Measurements from ENCODE around the gene RPL23. TPM values are rescaled to one million over a fixed set of nuclear protein-coding genes. Genes with fewer than 3 reads are reported as not detected.

Gene RPL23
- total RNA-seq, 2 experiments from 2014 or later, result 1,908 to 1,957 TPM

DNA sequence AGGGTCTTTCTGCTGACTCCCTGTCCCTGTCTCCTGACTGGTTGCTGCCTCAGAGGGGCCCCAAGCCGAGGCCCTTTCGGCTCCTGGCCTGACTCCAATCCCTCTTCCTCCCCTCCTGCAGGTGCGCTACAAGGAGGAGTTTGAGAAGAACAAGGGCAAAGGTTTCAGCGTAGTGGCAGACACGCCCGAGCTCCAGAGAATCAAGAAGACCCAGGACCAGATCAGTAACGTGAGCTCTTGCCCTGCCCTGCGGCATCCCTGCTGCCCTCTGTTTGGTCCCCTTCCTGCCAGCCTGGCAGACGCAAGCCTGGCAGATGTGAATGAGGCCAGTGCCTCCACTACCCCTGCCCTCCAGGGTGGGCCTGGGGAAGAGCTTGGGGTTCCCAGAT is 44.8 kb upstream of the RPL23 start:
- intact Hi-C loops (cut with micrococcal nuclease), result no loop called here
- H3K36me3 Mint-ChIP-seq (ENCODE audit: low read depth), result peaks cover 62% of the 10 kb centered on the region
- H3K27ac Mint-ChIP-seq, result peak overlapping the region; percentile 99
- peak; percentile 38 for ATAC-seq
- H3K9me3 Mint-ChIP-seq, result no peaks in the 10 kb centered on the region
- ChIA-PET POLR2A (interaction anchor here (0.8 to 6.2 kb wide), 17 partner anchors 9 to 326 kb away, joined by 3 to 55 read pairs (median 4); partner anchors contain the start of genes FBXO47, LASP1, LASP1NB and RPL23), CTCF (interaction anchor here (1.0 to 3.6 kb wide), 9 partner anchors 9 to 255 kb away, joined by 3 to 25 read pairs (median 4); partner anchors contain the start of gene LASP1)
- TF ChIP-seq, protein P1, sequence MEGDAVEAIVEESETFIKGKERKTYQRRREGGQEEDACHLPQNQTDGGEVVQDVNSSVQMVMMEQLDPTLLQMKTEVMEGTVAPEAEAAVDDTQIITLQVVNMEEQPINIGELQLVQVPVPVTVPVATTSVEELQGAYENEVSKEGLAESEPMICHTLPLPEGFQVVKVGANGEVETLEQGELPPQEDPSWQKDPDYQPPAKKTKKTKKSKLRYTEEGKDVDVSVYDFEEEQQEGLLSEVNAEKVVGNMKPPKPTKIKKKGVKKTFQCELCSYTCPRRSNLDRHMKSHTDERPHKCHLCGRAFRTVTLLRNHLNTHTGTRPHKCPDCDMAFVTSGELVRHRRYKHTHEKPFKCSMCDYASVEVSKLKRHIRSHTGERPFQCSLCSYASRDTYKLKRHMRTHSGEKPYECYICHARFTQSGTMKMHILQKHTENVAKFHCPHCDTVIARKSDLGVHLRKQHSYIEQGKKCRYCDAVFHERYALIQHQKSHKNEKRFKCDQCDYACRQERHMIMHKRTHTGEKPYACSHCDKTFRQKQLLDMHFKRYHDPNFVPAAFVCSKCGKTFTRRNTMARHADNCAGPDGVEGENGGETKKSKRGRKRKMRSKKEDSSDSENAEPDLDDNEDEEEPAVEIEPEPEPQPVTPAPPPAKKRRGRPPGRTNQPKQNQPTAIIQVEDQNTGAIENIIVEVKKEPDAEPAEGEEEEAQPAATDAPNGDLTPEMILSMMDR (IDR thresholded peaks at IDR 0.05), result no peak
- no peaks in the 10 kb centered on the region for H3K27me3 Mint-ChIP-seq
- H3K4me1 Mint-ChIP-seq (ENCODE audit: low read depth), result peaks cover 70% of the 10 kb centered on the region
- DNase-seq, result peak; percentile 64
- H3K4me3 Mint-ChIP-seq, result peak overlapping the region; percentile 72

GRCh38 chr17:38897671-38898290 is 44.3 kb upstream of the RPL23 start:
- TF ChIP-seq, protein P1 (IDR thresholded peaks at IDR 0.05), result no peak
- intact Hi-C loops (cut with micrococcal nuclease), result no loop called here
- ChIA-PET CTCF (interaction anchor here (0.9 to 3.6 kb wide), 9 partner anchors 8 to 30 kb away, joined by 3 to 25 read pairs (median 3); partner anchors contain the start of genes LASP1 and LASP1NB), POLR2A (interaction anchor here (0.8 to 6.2 kb wide), 17 partner anchors 10 to 327 kb away, joined by 3 to 55 read pairs (median 4); partner anchors contain the start of genes FBXO47, LASP1, MLLT6 and RPL23)
- Mint-ChIP-seq H3K4me3 (peak overlapping the region; percentile 72), H3K27me3 (no peaks in the 10 kb centered on the region), H3K9me3 (no peaks in the 10 kb centered on the region), H3K36me3 (ENCODE audit: low read depth) (peaks cover 60% of the 10 kb centered on the region), H3K27ac (peak overlapping the region; percentile 99), H3K4me1 (ENCODE audit: low read depth) (peaks cover 72% of the 10 kb centered on the region)
- ATAC-seq (peak; percentile 2), DNase-seq (no peak)

- Mint-ChIP-seq H3K4me1 (ENCODE audit: low read depth) (peaks cover 78% of the 10 kb centered on the region), H3K27ac (peak overlapping the region; percentile 99), H3K9me3 (no peaks in the 10 kb centered on the region), H3K4me3 (no peak overlapping the region), H3K36me3 (ENCODE audit: low read depth) (peaks cover 63% of the 10 kb centered on the region), H3K27me3 (no peaks in the 10 kb centered on the region)
- ChIA-PET CTCF (interaction anchor here (0.9 to 3.6 kb wide), 5 partner anchors 13 to 30 kb away, joined by 3 to 25 read pairs (median 3); partner anchors contain the start of genes LASP1 and LASP1NB), POLR2A (interaction anchor here (0.6 to 6.2 kb wide), 13 partner anchors 10 to 256 kb away, joined by 3 to 55 read pairs (median 4); partner anchors contain the start of genes FBXO47, LASP1, MLLT6 and RPL23)
- ATAC-seq (no peak), DNase-seq (no peak)
- intact Hi-C loops (cut with micrococcal nuclease), result no loop called here
- TF ChIP-seq, protein P1 (IDR thresholded peaks at IDR 0.05), result no peak
Observed at GRCh38 chr17:38897176-38897575, 43.7 kb upstream of the RPL23 start.

DNA sequence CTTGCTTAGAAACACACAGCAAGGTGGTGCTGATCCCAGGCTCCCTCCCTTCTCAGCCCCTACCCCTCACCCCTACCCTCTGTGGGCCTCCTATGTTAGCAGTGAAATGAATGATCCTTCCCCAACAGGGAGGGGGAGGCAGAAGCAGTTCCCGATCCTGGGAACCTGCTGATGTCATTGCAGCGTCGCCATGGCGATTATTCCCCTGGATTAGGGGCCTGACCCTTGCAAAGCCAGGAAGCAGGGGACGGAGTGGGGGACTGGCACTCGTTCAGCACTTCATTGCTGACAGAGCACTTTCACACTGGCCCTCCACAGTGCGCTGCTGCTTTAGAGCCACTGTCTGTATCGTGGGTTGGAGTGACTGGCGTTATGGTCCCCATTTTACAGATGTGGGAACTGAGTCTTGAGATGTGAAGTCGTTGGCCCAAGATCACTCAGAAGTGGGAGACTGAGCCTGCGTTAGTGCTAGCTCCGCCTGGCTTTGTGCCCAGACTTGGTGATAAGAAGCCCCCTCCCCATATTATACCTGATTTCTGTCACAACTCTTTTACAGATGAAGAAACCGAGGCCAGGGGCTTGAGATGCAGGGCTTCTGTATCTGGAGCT is 42.9 kb upstream of the RPL23 start:
- no peak for ATAC-seq
- intact Hi-C loops (cut with micrococcal nuclease), result no loop called here
- ChIA-PET POLR2A (interaction anchor here (0.6 to 6.2 kb wide), 8 partner anchors 9 to 192 kb away, joined by 3 to 55 read pairs (median 13); partner anchors contain the start of genes LASP1, MLLT6 and RPL23), CTCF (interaction anchor here (3.6 kb wide), 1 partner anchor 26 kb away, joined by 25 read pairs; the partner anchor contains the start of gene LASP1)
- Mint-ChIP-seq H3K4me3 (no peak overlapping the region), H3K4me1 (ENCODE audit: low read depth) (peaks cover 82% of the 10 kb centered on the region), H3K27ac (peak overlapping the region; percentile 99), H3K36me3 (ENCODE audit: low read depth) (peaks cover 67% of the 10 kb centered on the region), H3K9me3 (no peaks in the 10 kb centered on the region), H3K27me3 (no peaks in the 10 kb centered on the region)
- TF ChIP-seq, protein P1 (IDR thresholded peaks at IDR 0.05), result no peak
- no peak for DNase-seq
